ENCODE measurements around the gene GET4.

DNA sequence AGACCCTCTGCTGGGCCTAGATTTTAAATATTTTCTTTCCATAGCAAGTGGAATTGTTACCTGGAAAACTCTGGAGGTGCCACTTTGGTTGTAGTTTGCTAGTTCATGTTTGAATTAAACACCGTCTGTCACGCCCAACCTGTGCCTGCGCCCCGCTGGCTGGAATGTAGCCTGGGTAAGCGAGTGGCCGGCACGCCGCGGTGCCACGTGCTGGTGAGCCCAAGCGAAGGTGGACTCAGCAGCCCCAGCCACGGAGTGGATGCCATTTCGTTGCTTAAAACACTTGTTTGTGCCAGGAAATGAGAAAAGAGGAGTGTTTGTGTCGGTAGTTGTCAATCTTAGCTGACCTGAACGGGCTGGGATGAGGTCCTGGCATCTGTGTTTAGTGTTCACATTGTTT lies 2.7 kb downstream of the GET4 start:
- TF ChIP-seq GABPA (IDR thresholded peaks at IDR 0.05; ENCODE audit: low read depth) (no peak), EZH2 (IDR thresholded peaks at IDR 0.05; ENCODE audit: borderline replicate concordance, control insufficient read depth, low read depth, low read length) (no peak), POLR2A (IDR thresholded peaks at IDR 0.05; ENCODE audit: low read depth, low read length) (no peak), POLR2AphosphoS5 (IDR thresholded peaks at IDR 0.05; ENCODE audit: low read length) (no peak), EP300 (IDR thresholded peaks at IDR 0.05; ENCODE audit: borderline replicate concordance in 1 of 2, control insufficient read depth in 1 of 2, low read depth in 2 of 2, low read length in 2 of 2) (no peak), TAF1 (IDR thresholded peaks at IDR 0.05; ENCODE audit: borderline replicate concordance, low read depth, low read length) (no peak), HDAC2 (IDR thresholded peaks at IDR 0.05) (no peak), SREBF2 (IDR thresholded peaks at IDR 0.05; ENCODE audit: low read length) (no peak), BCL11A (IDR thresholded peaks at IDR 0.05; ENCODE audit: low read depth, low read length) (no peak)
- TF ChIP-seq, protein P1, sequence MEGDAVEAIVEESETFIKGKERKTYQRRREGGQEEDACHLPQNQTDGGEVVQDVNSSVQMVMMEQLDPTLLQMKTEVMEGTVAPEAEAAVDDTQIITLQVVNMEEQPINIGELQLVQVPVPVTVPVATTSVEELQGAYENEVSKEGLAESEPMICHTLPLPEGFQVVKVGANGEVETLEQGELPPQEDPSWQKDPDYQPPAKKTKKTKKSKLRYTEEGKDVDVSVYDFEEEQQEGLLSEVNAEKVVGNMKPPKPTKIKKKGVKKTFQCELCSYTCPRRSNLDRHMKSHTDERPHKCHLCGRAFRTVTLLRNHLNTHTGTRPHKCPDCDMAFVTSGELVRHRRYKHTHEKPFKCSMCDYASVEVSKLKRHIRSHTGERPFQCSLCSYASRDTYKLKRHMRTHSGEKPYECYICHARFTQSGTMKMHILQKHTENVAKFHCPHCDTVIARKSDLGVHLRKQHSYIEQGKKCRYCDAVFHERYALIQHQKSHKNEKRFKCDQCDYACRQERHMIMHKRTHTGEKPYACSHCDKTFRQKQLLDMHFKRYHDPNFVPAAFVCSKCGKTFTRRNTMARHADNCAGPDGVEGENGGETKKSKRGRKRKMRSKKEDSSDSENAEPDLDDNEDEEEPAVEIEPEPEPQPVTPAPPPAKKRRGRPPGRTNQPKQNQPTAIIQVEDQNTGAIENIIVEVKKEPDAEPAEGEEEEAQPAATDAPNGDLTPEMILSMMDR (IDR thresholded peaks at IDR 0.05 in 2 of 3, conservative IDR thresholded peaks at IDR 0.05 in 1 of 3; ENCODE audit: control insufficient read depth in 2 of 3, extremely low read depth in 1 of 3, insufficient read depth in 1 of 3, low read depth in 3 of 3, low read length in 3 of 3), result no peak
- TF ChIP-seq, protein P2, sequence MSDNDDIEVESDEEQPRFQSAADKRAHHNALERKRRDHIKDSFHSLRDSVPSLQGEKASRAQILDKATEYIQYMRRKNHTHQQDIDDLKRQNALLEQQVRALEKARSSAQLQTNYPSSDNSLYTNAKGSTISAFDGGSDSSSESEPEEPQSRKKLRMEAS (IDR thresholded peaks at IDR 0.05; ENCODE audit: low read depth, low read length), result no peak
